GM18909 (cell line): ENCODE data around the gene IGSF8.
"Not testable (repeated sequence)": the region's sequence is repeated elsewhere in the genome, so short reads cannot be mapped to it uniquely, and the experiment has no call there.

Experiments used
- ATAC-seq: cut with Tn5 transposase; IDR thresholded peaks from one replicate; pipeline ENCODE4 v1.9.1; 2021; ENCODE audit warnings: mild to moderate bottlenecking; ENCODE audit not compliant: unreplicated experiment, poor library complexity

IGSF8 gene

DNA sequence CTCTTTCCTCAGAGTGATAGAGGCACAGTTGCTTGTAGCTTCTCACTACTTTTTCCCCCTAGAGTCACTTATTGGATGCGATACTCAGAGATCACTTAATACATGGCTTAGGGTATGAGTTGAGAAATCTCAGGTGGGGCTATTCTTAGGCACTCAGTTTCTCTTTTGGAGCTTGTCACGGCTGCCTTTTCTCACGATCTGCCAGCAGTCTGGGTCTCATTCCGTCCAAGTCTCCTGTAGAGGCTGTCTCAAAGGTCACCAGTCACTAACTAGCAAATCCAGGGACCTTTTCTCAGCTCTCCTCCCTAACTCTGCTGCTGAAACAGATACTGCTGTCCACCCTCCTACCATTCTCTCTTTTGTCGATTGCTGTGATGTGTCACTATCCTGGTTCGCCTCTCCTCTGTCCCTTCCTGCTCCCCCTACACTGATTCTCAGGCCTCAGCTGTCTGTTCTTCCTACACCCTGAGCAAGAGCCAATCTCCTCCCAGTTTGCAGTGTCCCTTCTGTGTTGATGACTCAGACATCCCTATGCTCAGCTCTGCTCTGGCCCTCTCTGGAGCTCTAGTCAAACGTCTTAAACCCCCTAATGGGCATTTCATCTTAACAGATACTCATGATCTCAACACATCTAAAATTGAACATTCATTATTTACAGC lies 29.6 kb upstream of the IGSF8 start:
- ATAC-seq, result no peak

DNA sequence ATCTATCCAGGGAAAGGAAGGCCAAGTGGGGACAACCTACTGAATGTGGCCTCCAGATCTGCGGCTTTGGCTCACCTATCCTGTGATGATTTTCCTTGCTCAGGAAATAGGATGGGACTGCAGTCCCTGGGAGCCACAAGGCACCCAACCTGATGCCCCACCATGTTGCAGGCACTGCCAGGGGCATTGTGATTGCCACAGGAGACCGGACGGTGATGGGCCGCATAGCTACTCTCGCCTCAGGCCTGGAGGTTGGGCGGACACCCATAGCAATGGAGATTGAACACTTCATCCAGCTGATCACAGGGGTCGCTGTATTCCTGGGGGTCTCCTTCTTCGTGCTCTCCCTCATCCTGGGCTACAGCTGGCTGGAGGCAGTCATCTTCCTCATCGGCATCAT lies 29.0 kb upstream of the IGSF8 start:
- no peak for ATAC-seq

GRCh38 chr1:160126342-160126741 lies 27.9 kb upstream of the IGSF8 start:
- ATAC-seq, result not testable (repeated sequence)

- ATAC-seq, result no peak
Measured at GRCh38 chr1:160125746-160126145, 27.3 kb upstream of the IGSF8 start.

DNA sequence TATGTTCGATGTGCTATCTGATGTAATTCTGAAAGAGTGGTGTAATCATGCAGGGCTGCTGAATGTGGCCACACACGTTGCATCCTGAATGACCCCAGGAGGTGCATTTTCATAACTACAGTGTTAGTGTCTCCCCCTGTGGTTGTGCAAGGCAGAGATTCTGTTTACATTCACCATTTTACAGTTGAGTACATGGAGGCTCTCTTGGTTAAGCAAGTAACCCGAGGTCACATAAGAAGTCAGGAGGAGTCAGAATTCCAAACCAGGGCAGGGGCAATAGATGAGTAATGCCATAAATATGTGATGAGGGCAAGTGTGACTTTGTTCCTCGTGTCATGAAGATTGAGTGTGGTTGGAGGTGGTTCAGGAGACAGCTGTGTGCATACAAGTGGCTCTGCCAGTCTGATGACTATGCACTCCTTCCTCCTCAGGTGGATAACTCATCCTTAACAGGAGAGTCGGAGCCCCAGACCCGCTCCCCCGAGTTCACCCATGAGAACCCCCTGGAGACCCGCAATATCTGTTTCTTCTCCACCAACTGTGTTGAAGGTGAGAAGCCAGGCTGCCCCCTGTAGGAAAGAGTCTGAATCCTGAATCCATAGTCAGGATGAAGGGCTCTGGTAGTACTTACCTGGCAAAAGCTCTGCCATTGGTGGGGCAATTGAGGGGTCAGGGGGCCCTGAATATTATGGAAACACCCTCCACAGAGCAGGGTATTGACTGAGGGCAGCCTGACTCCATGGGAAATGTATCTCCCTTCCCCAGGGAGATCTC lies 26.5 kb upstream of the IGSF8 start:
- ATAC-seq, result no peak

DNA sequence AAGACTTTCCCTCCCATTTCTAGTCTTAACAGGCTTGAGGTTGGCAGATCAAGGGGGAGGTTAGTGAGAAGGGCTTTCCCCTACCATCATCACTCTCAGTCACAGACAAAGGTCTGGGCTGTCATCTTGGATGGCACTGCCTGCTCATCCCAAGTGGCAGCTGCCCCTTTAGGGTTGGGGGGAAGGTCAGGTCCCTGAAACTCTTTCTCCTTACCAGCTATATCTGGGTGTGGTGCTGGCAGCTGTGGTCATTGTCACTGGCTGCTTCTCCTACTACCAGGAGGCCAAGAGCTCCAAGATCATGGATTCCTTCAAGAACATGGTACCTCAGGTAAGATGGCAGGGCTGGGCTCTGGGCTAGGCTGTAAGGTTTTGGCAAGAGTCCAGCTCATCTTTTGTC lies 25.3 kb upstream of the IGSF8 start:
- no peak for ATAC-seq

- ATAC-seq, result no peak
Measured at GRCh38 chr1:160122978-160123495, 24.6 kb upstream of the IGSF8 start.

DNA sequence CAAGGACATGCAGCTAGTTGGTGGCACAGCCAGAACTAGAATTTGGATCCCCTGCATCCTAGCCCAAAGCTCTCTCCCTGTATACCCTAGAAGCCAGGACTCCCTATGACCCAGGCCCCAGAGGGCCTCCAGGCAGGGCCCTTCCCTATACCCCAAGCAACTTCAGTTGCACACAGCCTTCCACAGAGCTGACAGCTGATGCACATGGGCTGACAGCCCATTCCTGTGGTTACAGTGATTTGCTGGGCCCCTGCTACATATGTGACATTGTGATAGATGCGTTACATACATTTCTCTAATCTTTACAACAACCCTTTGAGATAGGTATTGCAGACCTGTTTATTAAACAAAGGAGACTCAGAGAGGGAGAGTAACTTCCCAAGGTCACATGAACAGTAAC lies 23.0 kb upstream of the IGSF8 start:
- no peak for ATAC-seq

GRCh38 chr1:160120797-160121196 lies 22.4 kb upstream of the IGSF8 start:
- ATAC-seq, result no peak

GRCh38 chr1:160118928-160119327 lies 20.5 kb upstream of the IGSF8 start:
- no peak for ATAC-seq

- ATAC-seq, result no peak
Measured at GRCh38 chr1:160117709-160118183, 19.3 kb upstream of the IGSF8 start.

GRCh38 chr1:160117300-160117699 lies 18.9 kb upstream of the IGSF8 start:
- no peak for ATAC-seq

DNA sequence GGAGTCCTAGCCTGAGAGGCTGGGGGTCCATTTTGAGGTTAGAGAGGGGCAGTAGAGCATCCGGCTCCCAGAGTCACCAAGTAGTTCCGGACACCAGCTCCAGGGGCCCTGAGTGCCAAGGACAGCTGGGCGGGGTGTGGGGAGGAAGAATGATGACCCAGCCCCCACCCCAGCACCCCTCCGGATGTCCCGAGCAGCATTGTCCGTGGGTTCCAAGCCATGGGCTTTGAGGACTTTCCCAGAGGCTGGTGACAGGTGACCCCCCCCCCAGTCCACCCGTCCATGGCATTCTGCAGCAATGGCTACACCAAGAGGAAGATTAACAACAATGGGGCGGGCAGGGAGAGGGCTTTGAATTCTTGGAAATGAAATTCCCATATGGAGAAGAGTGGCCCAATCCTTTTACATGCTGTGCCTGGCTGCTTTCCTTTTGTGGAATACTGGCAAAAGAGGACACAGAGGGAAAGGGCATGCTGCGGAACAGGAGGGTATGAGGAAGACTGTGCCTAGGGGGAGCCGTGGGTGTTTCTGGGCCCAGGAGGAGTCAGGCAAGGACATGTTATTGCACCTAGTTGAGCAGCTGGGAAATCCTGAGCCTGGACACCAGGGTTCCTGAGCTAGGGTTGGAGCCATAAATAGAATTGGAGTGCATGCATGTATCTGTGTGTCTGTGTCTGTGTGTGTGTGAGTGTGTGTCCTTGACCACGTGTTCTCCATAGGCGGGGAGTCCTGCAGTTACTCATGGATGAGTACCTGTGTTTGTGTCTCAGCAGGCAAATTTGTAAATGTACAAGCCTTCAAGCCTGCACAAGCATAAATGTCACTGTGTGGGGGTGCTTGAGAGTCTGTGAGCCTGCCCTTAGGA lies 18.1 kb upstream of the IGSF8 start:
- ATAC-seq, result no peak

GRCh38 chr1:160115545-160116282 lies 17.3 kb upstream of the IGSF8 start, which contains the start of gene ATP1A2:
TSS of gene ATP1A2 (plus strand) at chr1:160115759. CDS start at chr1:160115862, 103 bp downstream.
- ATAC-seq, result no peak

DNA sequence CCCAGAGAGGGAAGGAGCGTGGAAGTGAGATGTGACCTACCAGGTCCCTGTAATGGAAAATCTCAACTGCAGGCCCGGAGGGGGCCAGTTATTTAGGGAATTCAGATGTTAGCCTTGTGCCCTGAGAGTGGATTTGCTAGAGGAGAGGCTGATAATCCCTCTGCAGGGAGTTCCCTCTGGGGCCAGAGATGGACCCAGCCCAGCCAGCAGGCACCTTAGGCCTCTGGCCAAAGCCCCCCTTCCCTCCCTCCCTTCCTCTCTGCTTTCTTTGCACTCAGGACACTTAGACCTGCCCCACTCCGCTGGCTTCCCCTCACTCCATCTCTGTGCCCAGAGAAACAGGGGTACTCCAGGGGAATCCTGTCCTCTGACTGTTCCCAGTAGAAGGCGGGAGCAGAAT lies 15.7 kb upstream of the IGSF8 start:
- ATAC-seq, result no peak

GRCh38 chr1:160113407-160113806 lies 15.0 kb upstream of the IGSF8 start:
- no peak for ATAC-seq

GRCh38 chr1:160112357-160112756 lies 13.9 kb upstream of the IGSF8 start:
- ATAC-seq, result no peak

DNA sequence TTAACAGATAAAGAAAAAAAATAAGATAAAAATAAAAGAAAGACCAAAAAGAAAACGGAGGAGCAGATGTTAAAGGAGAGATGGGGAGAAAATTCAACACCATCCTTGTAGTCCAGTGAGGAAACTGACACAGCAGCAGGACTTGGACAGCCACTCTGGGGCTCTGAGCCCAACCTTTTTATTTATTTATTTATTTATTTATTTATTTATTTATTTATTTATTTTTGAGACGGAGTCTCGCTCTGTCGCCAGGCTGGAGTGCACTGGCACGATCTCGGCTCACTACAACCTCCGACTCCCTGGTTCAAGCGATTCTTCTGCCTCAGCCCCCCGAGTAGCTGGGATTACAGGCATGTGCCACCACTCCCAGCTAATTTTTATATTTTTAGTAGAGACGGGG lies 13.0 kb upstream of the IGSF8 start:
- not testable (repeated sequence) for ATAC-seq

- no peak for ATAC-seq
Measured at GRCh38 chr1:160109686-160110085, 11.3 kb upstream of the IGSF8 start.
